Mononuclear cell (primary cell): Measurements from ENCODE around the gene OR2H1. TPM values are rescaled to one million over a fixed set of nuclear protein-coding genes. Genes with fewer than 3 reads are reported as not detected.

Experiments used
- H3K27me3 ChIP-seq: 2 replicates; pipeline ENCODE4 v1.6.0; 2011; ENCODE audit warnings: low read length, control low read depth; ENCODE audit not compliant: insufficient read depth
- H3K4me1 ChIP-seq: 2 replicates; pipeline ENCODE4 v1.5.1; 2011; ENCODE audit warnings: mild to moderate bottlenecking, low read length, control low read depth; ENCODE audit not compliant: insufficient read depth
- H3K4me3 ChIP-seq: 2 replicates; pipeline ENCODE4 v1.5.1; 2011; ENCODE audit warnings: mild to moderate bottlenecking, low read length, moderate library complexity
- H3K9me3 ChIP-seq: 2 replicates; pipeline ENCODE4 v1.5.1; 2011; ENCODE audit warnings: low read depth, mild to moderate bottlenecking, control low read depth, low read length
- total RNA-seq: library from RNA; depleted of rRNA; stranded (reverse); fragments of >200 nt; gene quantifications from one replicate; pipeline ENCODE4 v1.2.3, GENCODE V29; 2012

The OR2H1 gene
- total RNA-seq, 1 donor, result not detected

- Histone ChIP-seq H3K4me3 (no peak overlapping the region), H3K9me3 (no peaks in the 10 kb centered on the region), H3K4me1 (no peaks in the 10 kb centered on the region), H3K27me3 (no peaks in the 10 kb centered on the region)
These were observed 53.2 kb downstream of the OR2H1 start for GRCh38 chr6:29510202-29510601.

GRCh38 chr6:29510746-29511300 lies 53.9 kb downstream of the OR2H1 start:
- Histone ChIP-seq H3K9me3 (no peaks in the 10 kb centered on the region), H3K27me3 (no peaks in the 10 kb centered on the region), H3K4me3 (no peak overlapping the region), H3K4me1 (no peaks in the 10 kb centered on the region)

Other genes starting within 250 kb of the OR2H1 start
- under 0.01 TPM for gene OR14J1, start 155.5 kb upstream of the OR2H1 start, total RNA-seq
- not detected for gene OR5V1, start 88.3 kb upstream of the OR2H1 start, total RNA-seq
- not detected for gene OR12D3, start 81.9 kb upstream of the OR2H1 start, total RNA-seq
- not detected for gene OR12D2, start 61.5 kb upstream of the OR2H1 start, total RNA-seq
- gene OR12D1, start 42.2 kb upstream of the OR2H1 start, total RNA-seq, result not detected
- not detected for gene OR10C1, start 17.8 kb upstream of the OR2H1 start, total RNA-seq
- gene OR11A1, start 84 bp upstream of the OR2H1 start, total RNA-seq, result not detected
- not detected for gene MAS1L, start 30.8 kb downstream of the OR2H1 start, total RNA-seq
- gene UBD, start 102.6 kb downstream of the OR2H1 start, total RNA-seq, result not detected
- under 0.01 TPM for gene OR2H2, start 128.0 kb downstream of the OR2H1 start, total RNA-seq
- gene GABBR1, start 176.0 kb downstream of the OR2H1 start, total RNA-seq, result 18.6 TPM
- not detected for gene MOG, start 199.9 kb downstream of the OR2H1 start, total RNA-seq
- not detected for gene ZFP57, start 224.0 kb downstream of the OR2H1 start, total RNA-seq